ENCODE results near the gene PSRC1. TPM values are rescaled to one million over a fixed set of nuclear protein-coding genes. Genes with fewer than 3 reads are reported as not detected.
A peak's percentile ranks its signal among the peaks of the same experiment; 100 is the strongest.

Gene PSRC1
- total RNA-seq, 1 experiment from 2014 or later, result 60.3 TPM

DNA sequence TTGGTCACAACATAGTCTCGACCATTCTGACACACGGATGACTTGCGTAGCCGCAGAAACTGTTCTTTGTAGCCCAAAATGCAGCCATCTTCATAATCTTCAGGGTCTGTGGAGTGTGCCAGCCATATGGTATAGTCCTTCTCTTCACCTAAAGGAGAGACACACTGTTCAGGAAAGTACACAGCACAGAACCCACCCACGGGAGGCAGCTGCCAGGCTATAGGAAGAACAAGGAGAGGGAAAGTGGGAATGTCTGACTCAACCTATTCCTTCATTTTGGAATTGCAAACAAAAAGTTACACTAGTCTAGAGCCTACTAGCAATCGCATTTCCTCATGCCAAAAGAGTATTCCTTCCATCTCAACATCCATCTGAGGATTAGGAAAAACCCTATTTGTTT is 40.0 kb upstream of the PSRC1 start:
- H3K36me3 Mint-ChIP-seq (ENCODE audit: insufficient read depth in 1 of 3, low read depth in 3 of 3), result peaks cover 14 to 77% (median 50%) of the 10 kb centered on the region in 3 experiments; a peak in 6 of 7 replicates
- no peaks in the 10 kb centered on the region for H3K9me3 Mint-ChIP-seq
- H4K5ac ChIP-seq (ENCODE audit: insufficient read length, low read depth, low read length), result no peak overlapping the region
- H3K27ac Mint-ChIP-seq, result peak overlapping the region in 2 of 3 experiments; percentile 23 to 69; a peak in 2 of 7 replicates
- H2BK120ac ChIP-seq (ENCODE audit: low read depth, low read length, poor library complexity, severe bottlenecking), result no peak overlapping the region
- no peak overlapping the region for H2BK5ac ChIP-seq (ENCODE audit: insufficient read length, low read length)
- H3K14ac ChIP-seq (ENCODE audit: insufficient read depth, low read length), result no peak overlapping the region
- H3K27me3 ChIP-seq (ENCODE audit: insufficient read depth, low read length), result no peaks in the 10 kb centered on the region
- no peak overlapping the region for H3K4ac ChIP-seq (ENCODE audit: low read depth, low read length)
- peaks cover 5% of the 10 kb centered on the region in 2 experiments for H3K4me1 Mint-ChIP-seq
- H3K23ac ChIP-seq (ENCODE audit: insufficient read length, low read depth, low read length), result no peak overlapping the region
- H3K4me2 ChIP-seq (ENCODE audit: insufficient read depth, insufficient read length, low read length), result no peak overlapping the region
- whole genome bisulfite sequencing (ENCODE audit: extremely low coverage, insufficient read length, low lambda C conversion rate), result no CpG with 5 or more reads among the region's 6 CpGs
- H3K4me1 ChIP-seq (ENCODE audit: insufficient read depth, low read length), result no peaks in the 10 kb centered on the region
- no peak overlapping the region for H2AFZ ChIP-seq (ENCODE audit: low read length)
- H3K56ac ChIP-seq (ENCODE audit: insufficient read length, low read depth, low read length), result no peak overlapping the region
- no peak overlapping the region for H2BK12ac ChIP-seq (ENCODE audit: insufficient read length, low read depth, low read length)
- no peak overlapping the region for H2AK5ac ChIP-seq (ENCODE audit: insufficient read length, low read length)
- DNase-seq, result no peak
- H3K9me3 ChIP-seq (ENCODE audit: control insufficient read depth, low read depth, low read length), result no peaks in the 10 kb centered on the region
- no peaks in the 10 kb centered on the region for H3K79me2 ChIP-seq (ENCODE audit: insufficient read depth, low read length)
- no peak overlapping the region for H2BK20ac ChIP-seq (ENCODE audit: low read depth, low read length, poor library complexity, severe bottlenecking)
- H4K91ac ChIP-seq (ENCODE audit: insufficient read length, low read depth, low read length), result no peak overlapping the region
- no peak overlapping the region for H3K9ac ChIP-seq (ENCODE audit: extremely low read depth, insufficient read length, low read length)
- no peaks in the 10 kb centered on the region for H4K20me1 ChIP-seq (ENCODE audit: control insufficient read depth, insufficient read depth, insufficient read length)
- H4K8ac ChIP-seq (replicated peaks; ENCODE audit: insufficient read length, low read depth, low read length), result no peak overlapping the region
- H2BK15ac ChIP-seq (ENCODE audit: low read depth, low read length), result no peak overlapping the region
- no peaks in the 10 kb centered on the region for H3K23me2 ChIP-seq (ENCODE audit: insufficient read length, low read depth, low read length, poor library complexity, severe bottlenecking)
- no peaks in the 10 kb centered on the region for H3K79me1 ChIP-seq (ENCODE audit: insufficient read depth, low read depth, low read length, poor library complexity, severe bottlenecking)
- no peak overlapping the region for H3K4me3 Mint-ChIP-seq
- H3T11ph ChIP-seq (ENCODE audit: low read length), result no peak overlapping the region
- H3K27ac ChIP-seq (ENCODE audit: insufficient read length, low read depth, low read length), result no peak overlapping the region
- no peaks in the 10 kb centered on the region for H3K27me3 Mint-ChIP-seq (ENCODE audit: low read depth)
- H3K18ac ChIP-seq (ENCODE audit: insufficient read length, low read depth, low read length), result no peak overlapping the region
- TF ChIP-seq, protein P1, sequence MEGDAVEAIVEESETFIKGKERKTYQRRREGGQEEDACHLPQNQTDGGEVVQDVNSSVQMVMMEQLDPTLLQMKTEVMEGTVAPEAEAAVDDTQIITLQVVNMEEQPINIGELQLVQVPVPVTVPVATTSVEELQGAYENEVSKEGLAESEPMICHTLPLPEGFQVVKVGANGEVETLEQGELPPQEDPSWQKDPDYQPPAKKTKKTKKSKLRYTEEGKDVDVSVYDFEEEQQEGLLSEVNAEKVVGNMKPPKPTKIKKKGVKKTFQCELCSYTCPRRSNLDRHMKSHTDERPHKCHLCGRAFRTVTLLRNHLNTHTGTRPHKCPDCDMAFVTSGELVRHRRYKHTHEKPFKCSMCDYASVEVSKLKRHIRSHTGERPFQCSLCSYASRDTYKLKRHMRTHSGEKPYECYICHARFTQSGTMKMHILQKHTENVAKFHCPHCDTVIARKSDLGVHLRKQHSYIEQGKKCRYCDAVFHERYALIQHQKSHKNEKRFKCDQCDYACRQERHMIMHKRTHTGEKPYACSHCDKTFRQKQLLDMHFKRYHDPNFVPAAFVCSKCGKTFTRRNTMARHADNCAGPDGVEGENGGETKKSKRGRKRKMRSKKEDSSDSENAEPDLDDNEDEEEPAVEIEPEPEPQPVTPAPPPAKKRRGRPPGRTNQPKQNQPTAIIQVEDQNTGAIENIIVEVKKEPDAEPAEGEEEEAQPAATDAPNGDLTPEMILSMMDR (conservative IDR thresholded peaks at IDR 0.05), result no peak

All from H9 (cell line).